ENCODE results near the gene CECR2. TPM values are rescaled to one million over a fixed set of nuclear protein-coding genes. Genes with fewer than 3 reads are reported as not detected.
A peak's percentile ranks its signal among the peaks of the same experiment; 100 is the strongest.

The CECR2 gene
- total RNA-seq, 1 experiment from 2014 or later, result 154 TPM

DNA sequence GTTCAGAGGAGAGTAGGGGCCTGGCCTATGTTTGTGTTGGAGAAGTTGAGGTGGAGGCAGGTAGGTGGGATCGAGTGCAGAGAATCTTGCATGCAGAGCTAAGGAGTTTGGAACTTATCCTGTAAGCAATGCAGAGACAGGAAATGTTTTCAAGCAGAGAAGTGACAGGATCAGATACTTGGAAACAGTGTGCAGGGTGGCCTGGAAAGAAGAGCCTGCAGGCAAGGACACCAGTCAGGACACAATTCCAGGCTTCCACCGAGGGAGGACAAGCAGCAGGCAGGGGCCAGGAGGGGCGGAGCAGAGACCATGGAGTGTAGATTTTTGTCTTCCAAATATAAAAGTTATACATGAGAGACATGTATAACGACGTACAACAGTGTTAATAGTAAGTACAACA is 26.9 kb upstream of the CECR2 start:
- Histone ChIP-seq H2BK12ac (ENCODE audit: insufficient read length, low read depth, low read length) (no peak overlapping the region), H3K79me1 (ENCODE audit: insufficient read depth, low read depth, low read length, poor library complexity, severe bottlenecking) (no peaks in the 10 kb centered on the region), H3K14ac (ENCODE audit: insufficient read depth, low read length) (no peak overlapping the region), H3K27ac (ENCODE audit: insufficient read length, low read depth, low read length) (no peak overlapping the region), H3K9me3 (ENCODE audit: control insufficient read depth, low read depth, low read length) (no peaks in the 10 kb centered on the region), H3K27me3 (ENCODE audit: insufficient read depth, low read length) (no peaks in the 10 kb centered on the region), H2BK15ac (ENCODE audit: low read depth, low read length) (no peak overlapping the region), H3K23ac (ENCODE audit: insufficient read length, low read depth, low read length) (no peak overlapping the region), H3K23me2 (ENCODE audit: insufficient read length, low read depth, low read length, poor library complexity, severe bottlenecking) (no peaks in the 10 kb centered on the region), H3K18ac (ENCODE audit: insufficient read length, low read depth, low read length) (no peak overlapping the region), H3K4me2 (ENCODE audit: insufficient read depth, insufficient read length, low read length) (no peak overlapping the region), H4K8ac (replicated peaks; ENCODE audit: insufficient read length, low read depth, low read length) (no peak overlapping the region), H3K56ac (ENCODE audit: insufficient read length, low read depth, low read length) (no peak overlapping the region), H2AFZ (ENCODE audit: low read length) (peak overlapping the region; percentile 59), H3K4ac (ENCODE audit: low read depth, low read length) (no peak overlapping the region), H2AK5ac (ENCODE audit: insufficient read length, low read length) (no peak overlapping the region), H2BK120ac (ENCODE audit: low read depth, low read length, poor library complexity, severe bottlenecking) (no peak overlapping the region), H3K79me2 (ENCODE audit: insufficient read depth, low read length) (no peaks in the 10 kb centered on the region), H3T11ph (ENCODE audit: low read length) (no peak overlapping the region), H4K5ac (ENCODE audit: insufficient read length, low read depth, low read length) (no peak overlapping the region), H3K9ac (ENCODE audit: extremely low read depth, insufficient read length, low read length) (no peak overlapping the region), H2BK20ac (ENCODE audit: low read depth, low read length, poor library complexity, severe bottlenecking) (no peak overlapping the region), H4K20me1 (ENCODE audit: control insufficient read depth, insufficient read depth, insufficient read length) (no peaks in the 10 kb centered on the region), H4K91ac (ENCODE audit: insufficient read length, low read depth, low read length) (no peak overlapping the region), H3K4me1 (ENCODE audit: insufficient read depth, low read length) (no peaks in the 10 kb centered on the region), H2BK5ac (ENCODE audit: insufficient read length, low read length) (no peak overlapping the region)
- Mint-ChIP-seq H3K27me3 (ENCODE audit: low read depth) (no peaks in the 10 kb centered on the region), H3K27ac (peak overlapping the region in 1 of 3 experiments; percentile 0; a peak in 1 of 7 replicates), H3K4me1 (peaks cover 9 to 12% of the 10 kb centered on the region in 2 experiments), H3K4me3 (no peak overlapping the region), H3K9me3 (no peaks in the 10 kb centered on the region), H3K36me3 (ENCODE audit: insufficient read depth in 1 of 3, low read depth in 3 of 3) (no peaks in the 10 kb centered on the region)
- TF ChIP-seq, protein P1, sequence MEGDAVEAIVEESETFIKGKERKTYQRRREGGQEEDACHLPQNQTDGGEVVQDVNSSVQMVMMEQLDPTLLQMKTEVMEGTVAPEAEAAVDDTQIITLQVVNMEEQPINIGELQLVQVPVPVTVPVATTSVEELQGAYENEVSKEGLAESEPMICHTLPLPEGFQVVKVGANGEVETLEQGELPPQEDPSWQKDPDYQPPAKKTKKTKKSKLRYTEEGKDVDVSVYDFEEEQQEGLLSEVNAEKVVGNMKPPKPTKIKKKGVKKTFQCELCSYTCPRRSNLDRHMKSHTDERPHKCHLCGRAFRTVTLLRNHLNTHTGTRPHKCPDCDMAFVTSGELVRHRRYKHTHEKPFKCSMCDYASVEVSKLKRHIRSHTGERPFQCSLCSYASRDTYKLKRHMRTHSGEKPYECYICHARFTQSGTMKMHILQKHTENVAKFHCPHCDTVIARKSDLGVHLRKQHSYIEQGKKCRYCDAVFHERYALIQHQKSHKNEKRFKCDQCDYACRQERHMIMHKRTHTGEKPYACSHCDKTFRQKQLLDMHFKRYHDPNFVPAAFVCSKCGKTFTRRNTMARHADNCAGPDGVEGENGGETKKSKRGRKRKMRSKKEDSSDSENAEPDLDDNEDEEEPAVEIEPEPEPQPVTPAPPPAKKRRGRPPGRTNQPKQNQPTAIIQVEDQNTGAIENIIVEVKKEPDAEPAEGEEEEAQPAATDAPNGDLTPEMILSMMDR (conservative IDR thresholded peaks at IDR 0.05), result no peak
- DNase-seq, result no peak
- no CpG with 5 or more reads among the region's 5 CpGs for WGBS (ENCODE audit: extremely low coverage, insufficient read length, low lambda C conversion rate)
